ENCODE data around the gene RIPOR2.
"Not testable (repeated sequence)": the region's sequence is repeated elsewhere in the genome, so short reads cannot be mapped to it uniquely, and the experiment has no call there.

The RIPOR2 gene

GRCh38 chr6:24763578-24763977 lies 172.2 kb downstream of the RIPOR2 start:
- no peak for DNase-seq (ENCODE audit: low read depth in 2 of 2)

DNA sequence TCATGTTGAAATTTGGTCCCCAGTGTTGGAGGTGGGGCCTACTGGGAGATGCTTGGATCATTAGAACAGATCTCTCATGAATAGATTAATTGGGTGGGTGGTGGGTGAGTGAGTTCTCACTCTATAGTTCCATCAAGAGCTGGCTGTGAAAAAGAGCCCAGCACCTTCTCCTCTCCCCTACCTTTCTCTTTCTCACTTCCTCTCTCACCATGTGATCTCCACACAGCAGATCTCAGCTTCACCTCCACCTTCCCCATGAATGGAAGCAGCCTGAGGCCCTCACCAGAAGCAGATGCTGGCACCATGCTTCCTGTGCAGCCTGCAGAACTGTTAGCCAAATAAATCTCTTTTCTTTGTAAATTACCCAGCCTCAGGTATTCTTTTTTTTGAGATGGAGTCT lies 173.9 kb downstream of the RIPOR2 start:
- DNase-seq (ENCODE audit: low read depth in 2 of 2) = no peak

GRCh38 chr6:24761193-24761835 lies 174.4 kb downstream of the RIPOR2 start:
- DNase-seq (ENCODE audit: low read depth in 2 of 2) = no peak

DNA sequence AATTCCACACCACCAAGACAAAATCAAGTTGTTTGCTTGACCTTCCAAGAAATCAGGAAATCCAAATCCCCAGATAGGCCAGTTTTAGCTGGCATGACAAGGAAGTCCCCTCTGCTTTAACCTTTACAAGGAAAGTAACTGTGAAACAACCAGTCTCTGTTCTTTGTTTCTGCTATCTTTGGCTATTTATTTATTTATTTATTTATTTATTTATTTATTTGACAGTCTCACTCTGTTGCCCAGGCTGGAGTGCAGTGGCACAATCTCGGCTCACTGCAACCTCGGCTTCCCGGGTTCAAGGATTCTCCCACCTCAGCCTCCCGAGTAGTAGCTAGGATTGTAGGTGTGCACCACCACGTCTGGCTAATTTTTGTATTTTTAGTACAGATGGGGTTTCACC lies 175.6 kb downstream of the RIPOR2 start:
- no peak for DNase-seq (ENCODE audit: low read depth in 2 of 2)

- no peak for DNase-seq (ENCODE audit: low read depth in 2 of 2)
Observed at GRCh38 chr6:24759718-24760117, 176.0 kb downstream of the RIPOR2 start.

- DNase-seq (ENCODE audit: low read depth in 2 of 2) = no peak
Observed at GRCh38 chr6:24757611-24758010, 178.1 kb downstream of the RIPOR2 start.

GRCh38 chr6:24755279-24755678 lies 180.5 kb downstream of the RIPOR2 start:
- DNase-seq (ENCODE audit: low read depth in 2 of 2) = no peak

- not testable (repeated sequence) for DNase-seq (ENCODE audit: low read depth in 2 of 2)
Observed at GRCh38 chr6:24754378-24754777, 181.4 kb downstream of the RIPOR2 start.

All from stimulated activated CD8-positive, alpha-beta memory T cell treated with anti-CD3 and anti-CD28 coated beads, Interleukin-15, amount 100 ng/mL, for 48 hours (primary cell).